ENCODE measurements around the gene VPS11. TPM values are rescaled to one million over a fixed set of nuclear protein-coding genes. Genes with fewer than 3 reads are reported as not detected.

Gene VPS11
- 23.4 TPM for total RNA-seq

DNA sequence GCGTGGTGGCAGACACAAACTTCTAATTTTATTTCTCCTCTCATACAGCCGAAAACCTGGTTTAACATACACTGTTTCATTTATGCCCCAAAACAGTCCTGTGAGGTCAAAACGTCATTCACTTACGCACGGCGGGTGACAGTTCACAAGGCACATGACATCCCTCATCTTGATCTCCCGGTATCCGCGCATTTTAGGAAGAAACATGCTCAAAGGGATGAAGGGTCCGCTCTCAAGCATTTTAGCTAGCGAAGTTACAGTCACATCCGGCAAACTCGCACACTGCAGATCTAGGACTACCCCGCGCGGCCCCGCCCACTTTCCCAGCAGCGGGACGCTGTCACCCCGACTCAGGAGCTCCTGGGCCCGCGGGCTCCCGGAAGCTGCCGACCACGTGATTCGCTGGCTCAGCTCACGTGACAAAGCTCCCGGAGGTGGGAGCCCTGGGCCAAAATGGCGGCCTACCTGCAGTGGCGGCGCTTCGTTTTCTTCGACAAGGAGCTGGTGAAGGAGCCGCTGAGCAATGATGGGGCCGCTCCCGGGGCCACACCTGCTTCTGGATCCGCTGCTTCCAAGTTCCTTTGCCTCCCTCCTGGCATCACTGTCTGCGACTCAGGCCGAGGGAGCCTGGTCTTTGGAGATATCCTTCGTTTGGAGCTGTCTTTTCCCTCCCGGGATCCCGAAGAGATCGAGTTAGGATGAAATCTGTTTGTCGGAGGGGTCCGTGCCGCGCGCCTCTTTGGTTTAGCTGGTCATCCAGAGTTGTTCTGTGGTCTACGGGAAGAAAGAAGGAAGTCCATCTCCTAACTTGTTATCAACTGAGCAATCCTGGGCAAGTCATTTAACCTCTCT is at the start of gene VPS11:
Gene VPS11 (plus strand): TSS at position 448 of the 852 bp plus-strand sequence. CDS start 6 bp downstream, at position 454.
- intact Hi-C loops (cut with DNase I): loop anchor here (1.0 to 5.0 kb wide), 4 partner anchors 10 to 69 kb away; partner anchors contain the start of genes CENATAC, HINFP, HMBS and HYOU1
- Histone ChIP-seq H3K27ac (peak within 1 kb of the TSS; percentile 89 to 91), H3K4me3 (peak within 1 kb of the TSS; percentile 82 to 97), H3K4me1 (peaks cover 10 to 28% of the 10 kb centered on the region in 2 donors), H3K9me3 (no peaks in the 10 kb centered on the region), H3K27me3 (no peaks in the 10 kb centered on the region), H3K36me3 (peaks cover 21 to 23% of the 10 kb centered on the region in 2 donors)
- DNase-seq (ENCODE audit: low spot score in 2 of 2): peak; percentile 89 to 99
- TF ChIP-seq, protein P1, sequence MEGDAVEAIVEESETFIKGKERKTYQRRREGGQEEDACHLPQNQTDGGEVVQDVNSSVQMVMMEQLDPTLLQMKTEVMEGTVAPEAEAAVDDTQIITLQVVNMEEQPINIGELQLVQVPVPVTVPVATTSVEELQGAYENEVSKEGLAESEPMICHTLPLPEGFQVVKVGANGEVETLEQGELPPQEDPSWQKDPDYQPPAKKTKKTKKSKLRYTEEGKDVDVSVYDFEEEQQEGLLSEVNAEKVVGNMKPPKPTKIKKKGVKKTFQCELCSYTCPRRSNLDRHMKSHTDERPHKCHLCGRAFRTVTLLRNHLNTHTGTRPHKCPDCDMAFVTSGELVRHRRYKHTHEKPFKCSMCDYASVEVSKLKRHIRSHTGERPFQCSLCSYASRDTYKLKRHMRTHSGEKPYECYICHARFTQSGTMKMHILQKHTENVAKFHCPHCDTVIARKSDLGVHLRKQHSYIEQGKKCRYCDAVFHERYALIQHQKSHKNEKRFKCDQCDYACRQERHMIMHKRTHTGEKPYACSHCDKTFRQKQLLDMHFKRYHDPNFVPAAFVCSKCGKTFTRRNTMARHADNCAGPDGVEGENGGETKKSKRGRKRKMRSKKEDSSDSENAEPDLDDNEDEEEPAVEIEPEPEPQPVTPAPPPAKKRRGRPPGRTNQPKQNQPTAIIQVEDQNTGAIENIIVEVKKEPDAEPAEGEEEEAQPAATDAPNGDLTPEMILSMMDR (IDR thresholded peaks at IDR 0.05): no peak

DNA sequence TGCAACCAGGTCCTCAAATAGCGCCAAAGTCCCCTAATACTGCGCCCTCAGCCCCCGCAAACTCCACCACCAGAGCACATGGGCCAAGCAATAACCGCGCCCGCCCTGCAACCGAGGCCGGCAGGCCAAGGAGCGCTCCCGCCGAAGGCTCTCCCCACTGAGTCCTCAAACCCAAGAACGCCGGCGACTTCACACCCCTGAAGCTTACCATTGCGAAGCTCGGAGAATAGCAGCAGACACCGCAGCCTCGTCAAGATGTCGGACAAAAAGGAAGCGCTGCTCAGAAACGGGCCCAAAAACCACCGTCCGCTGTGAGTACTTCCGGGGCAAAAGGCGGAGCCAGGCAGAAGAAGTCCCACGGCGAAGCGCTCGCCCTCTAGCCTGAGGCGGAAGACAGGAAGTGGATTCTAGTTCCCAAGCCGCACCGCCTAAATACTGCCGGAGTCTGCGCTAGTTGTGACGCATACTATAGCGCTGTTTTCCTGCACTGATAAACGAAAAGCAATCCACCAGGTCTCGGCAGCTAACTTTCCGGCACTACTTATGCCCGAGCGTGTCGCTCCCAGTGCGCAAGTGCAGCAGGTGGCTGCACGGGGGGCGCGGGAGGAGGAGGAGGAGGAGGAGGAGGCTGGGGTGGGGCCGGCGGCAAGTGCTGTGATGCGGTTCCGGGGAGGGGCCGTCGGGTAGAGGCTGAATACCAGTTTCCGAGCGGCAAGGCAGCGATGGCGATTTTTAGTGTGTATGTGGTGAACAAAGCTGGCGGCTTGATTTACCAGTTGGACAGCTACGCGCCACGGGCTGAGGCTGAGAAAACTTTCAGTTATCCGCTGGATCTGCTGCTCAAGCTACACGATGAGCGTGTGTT is 49.3 kb upstream of the VPS11 start, which contains the start of the genes RPS25 and TRAPPC4:
Gene RPS25 (minus strand): TSS at position 270 of the 865 bp plus-strand sequence. CDS start 59 bp downstream, at position 211.
Gene TRAPPC4 (plus strand): TSS at position 693 of the 865 bp plus-strand sequence. CDS start 30 bp downstream, at position 723.
- peak within 1 kb of the TSS; percentile 78 to 89 for H3K4me3 ChIP-seq
- H3K36me3 ChIP-seq: peaks cover 32 to 54% of the 10 kb centered on the region in 2 donors
- intact Hi-C loops (cut with DNase I): loop anchor here (1.0 kb wide), 3 partner anchors 12 to 39 kb away; partner anchors contain the start of genes CENATAC, HYOU1 and SLC37A4
- peaks cover 7 to 32% of the 10 kb centered on the region in 2 donors for H3K4me1 ChIP-seq
- TF ChIP-seq, protein P1 (IDR thresholded peaks at IDR 0.05): peak in 1 of 3 experiments; percentile 15
- H3K9me3 ChIP-seq: no peaks in the 10 kb centered on the region
- H3K27me3 ChIP-seq: no peaks in the 10 kb centered on the region
- peak; percentile 87 to 97 for DNase-seq (ENCODE audit: low spot score in 2 of 2)
- peak within 1 kb of the TSS; percentile 83 to 96 for H3K27ac ChIP-seq

DNA sequence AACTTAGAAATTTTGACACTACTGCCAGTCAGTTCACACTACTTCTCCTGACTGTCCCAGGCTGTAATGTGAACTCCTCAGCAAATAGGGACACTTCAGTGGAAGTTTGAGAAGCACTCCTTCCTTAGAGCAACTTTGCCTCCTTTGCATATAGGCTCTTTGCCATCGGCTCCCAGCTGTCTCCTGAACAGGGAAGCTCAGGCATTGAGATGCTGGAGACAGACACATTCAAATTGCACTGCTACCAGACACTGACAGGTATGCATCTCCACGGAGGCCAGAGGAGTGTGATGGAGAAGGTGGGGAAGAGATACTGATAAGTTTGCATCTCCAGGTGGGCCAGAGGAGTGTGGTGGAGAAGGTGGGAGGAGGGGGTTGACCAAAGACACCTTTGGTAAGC is 47.6 kb upstream of the VPS11 start:
- DNase-seq (ENCODE audit: low spot score in 2 of 2): no peak
- Histone ChIP-seq H3K27ac (peak overlapping the region in 1 of 2 donors; percentile 96), H3K36me3 (peaks cover 21 to 54% of the 10 kb centered on the region in 2 donors), H3K9me3 (no peaks in the 10 kb centered on the region), H3K27me3 (no peaks in the 10 kb centered on the region), H3K4me3 (peak overlapping the region; percentile 78 to 89), H3K4me1 (peaks cover 7 to 32% of the 10 kb centered on the region in 2 donors)
- intact Hi-C loops (cut with DNase I): no loop called here
- TF ChIP-seq, protein P1 (IDR thresholded peaks at IDR 0.05): no peak

DNA sequence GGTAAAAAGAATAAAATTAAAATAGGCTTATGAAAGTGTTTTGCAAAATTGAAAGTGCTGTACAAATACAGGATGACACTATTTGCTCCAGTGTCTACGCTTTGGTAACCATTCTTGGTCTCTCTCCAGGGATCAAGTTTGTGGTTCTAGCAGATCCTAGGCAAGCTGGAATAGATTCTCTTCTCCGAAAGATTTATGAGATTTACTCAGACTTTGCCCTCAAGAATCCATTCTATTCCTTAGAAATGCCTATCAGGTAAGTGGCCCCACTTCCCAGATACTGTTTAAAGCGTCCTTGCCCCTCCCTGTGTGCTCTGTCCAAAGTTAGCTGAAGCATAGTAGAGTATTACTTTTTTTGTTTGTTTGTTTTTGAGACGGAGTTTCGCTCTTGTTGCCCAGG is 46.0 kb upstream of the VPS11 start:
- TF ChIP-seq, protein P1 (IDR thresholded peaks at IDR 0.05): no peak
- Histone ChIP-seq H3K27ac (no peak overlapping the region), H3K9me3 (no peaks in the 10 kb centered on the region), H3K27me3 (no peaks in the 10 kb centered on the region), H3K4me1 (peaks cover 6 to 22% of the 10 kb centered on the region in 2 donors), H3K36me3 (peaks cover 9 to 45% of the 10 kb centered on the region in 2 donors), H3K4me3 (no peak overlapping the region)
- intact Hi-C loops (cut with DNase I): no loop called here
- no peak for DNase-seq (ENCODE audit: low spot score in 2 of 2)

- TF ChIP-seq, protein P1 (IDR thresholded peaks at IDR 0.05): no peak
- DNase-seq (ENCODE audit: low spot score in 2 of 2): no peak
- Histone ChIP-seq H3K36me3 (peaks cover 9 to 43% of the 10 kb centered on the region in 2 donors), H3K4me1 (peaks cover 0 to 17% of the 10 kb centered on the region in 2 donors), H3K9me3 (no peaks in the 10 kb centered on the region), H3K27me3 (no peaks in the 10 kb centered on the region), H3K4me3 (no peak overlapping the region), H3K27ac (no peak overlapping the region)
- intact Hi-C loops (cut with DNase I): no loop called here
These were observed 43.9 kb upstream of the VPS11 start for GRCh38 chr11:119023741-119024140.
